SU-DHL-6 (cell line): ENCODE results near the gene PRXL2B.

Experiments used
- H2AFZ ChIP-seq: fragments of 200-600 bp; sonication (generic); 2 replicates; pipeline ENCODE4 v1.6.1; 2014; ENCODE audit warnings: low read depth, mild to moderate bottlenecking, moderate library complexity, mixed read lengths, antibody characterized with exemption, low read length; ENCODE audit not compliant: severe bottlenecking
- H3F3A ChIP-seq: fragments of 200-600 bp; shearing (Covaris generic); 2 replicates; pipeline ENCODE4 v1.6.0; 2016; ENCODE audit warnings: antibody characterized with exemption, mild to moderate bottlenecking; ENCODE audit not compliant: insufficient read depth
- H3K27ac ChIP-seq: fragments of 200-600 bp; sonication (generic); 2 replicates; pipeline ENCODE4 v1.5.1; 2016; ENCODE audit warnings: low read depth, mild to moderate bottlenecking, low read length, moderate library complexity, mixed read lengths
- H3K27me3 ChIP-seq: fragments of 200-600 bp; sonication (generic), shearing (Covaris generic); 2 replicates; pipeline ENCODE4 v1.6.0; 2014; ENCODE audit warnings: mild to moderate bottlenecking, low read length
- H3K36me3 ChIP-seq: fragments of 200-600 bp; sonication (generic); 2 replicates; pipeline ENCODE4 v1.6.1; 2014; ENCODE audit warnings: mild to moderate bottlenecking, low read length, mixed read lengths
- H3K4me2 ChIP-seq: fragments of 300-600, 200-600 bp; shearing (Covaris generic), sonication (generic); 2 replicates; pipeline ENCODE4 v1.6.0; 2014; ENCODE audit warnings: low read length, low read depth, mild to moderate bottlenecking; ENCODE audit not compliant: poor library complexity, severe bottlenecking
- H3K4me3 ChIP-seq: fragments of 200-600 bp; sonication (generic); 2 replicates; pipeline ENCODE4 v1.5.1; 2014; ENCODE audit warnings: antibody characterized with exemption, low read length, mild to moderate bottlenecking, mixed read lengths; ENCODE audit not compliant: insufficient read depth, poor library complexity, severe bottlenecking
- H3K79me2 ChIP-seq: fragments of 200-600 bp; sonication (generic); 2 replicates; pipeline ENCODE4 v1.6.1; 2014; ENCODE audit warnings: mild to moderate bottlenecking, low read length, moderate library complexity; ENCODE audit not compliant: insufficient read depth
- H3K9ac ChIP-seq: fragments of 200-600 bp; sonication (generic); 2 replicates; pipeline ENCODE4 v1.7.0; 2014; ENCODE audit warnings: mild to moderate bottlenecking, low read length
- H3K9me2 ChIP-seq: fragments of 200-600 bp; sonication (generic); replicated peaks from 2 replicates; pipeline ENCODE4 v1.6.1; 2014; ENCODE audit warnings: low read length; ENCODE audit not compliant: insufficient read depth
- H3K9me3 ChIP-seq: fragments of 200-600 bp; sonication (generic); 2 replicates; pipeline ENCODE4 v1.6.1; 2014; ENCODE audit warnings: low read length, mixed read lengths; ENCODE audit not compliant: insufficient read depth
- H4K20me1 ChIP-seq: fragments of 200-600 bp; sonication (generic); 2 replicates; pipeline ENCODE4 v1.6.1; 2014; ENCODE audit warnings: low read depth, mild to moderate bottlenecking, antibody characterized with exemption, low read length, moderate library complexity, mixed read lengths
- EZH2phosphoT487 ChIP-seq: fragments of 200-600 bp; sonication (generic), shearing (Covaris generic); conservative IDR thresholded peaks from 2 replicates; pipeline ENCODE4 v1.6.1; 2018; ENCODE audit warnings: mild to moderate bottlenecking, antibody characterized with exemption, low read length, moderate library complexity, mixed read lengths
- TF ChIP-seq, protein P1 (sequence below): fragments of 200-600 bp; sonication (generic); IDR thresholded peaks from one replicate; pipeline ENCODE4 v1.5.1; 2017; ENCODE audit warnings: antibody characterized with exemption, mild to moderate bottlenecking, low read length, moderate library complexity; ENCODE audit not compliant: insufficient read depth, poor library complexity, severe bottlenecking

PRXL2B gene

DNA sequence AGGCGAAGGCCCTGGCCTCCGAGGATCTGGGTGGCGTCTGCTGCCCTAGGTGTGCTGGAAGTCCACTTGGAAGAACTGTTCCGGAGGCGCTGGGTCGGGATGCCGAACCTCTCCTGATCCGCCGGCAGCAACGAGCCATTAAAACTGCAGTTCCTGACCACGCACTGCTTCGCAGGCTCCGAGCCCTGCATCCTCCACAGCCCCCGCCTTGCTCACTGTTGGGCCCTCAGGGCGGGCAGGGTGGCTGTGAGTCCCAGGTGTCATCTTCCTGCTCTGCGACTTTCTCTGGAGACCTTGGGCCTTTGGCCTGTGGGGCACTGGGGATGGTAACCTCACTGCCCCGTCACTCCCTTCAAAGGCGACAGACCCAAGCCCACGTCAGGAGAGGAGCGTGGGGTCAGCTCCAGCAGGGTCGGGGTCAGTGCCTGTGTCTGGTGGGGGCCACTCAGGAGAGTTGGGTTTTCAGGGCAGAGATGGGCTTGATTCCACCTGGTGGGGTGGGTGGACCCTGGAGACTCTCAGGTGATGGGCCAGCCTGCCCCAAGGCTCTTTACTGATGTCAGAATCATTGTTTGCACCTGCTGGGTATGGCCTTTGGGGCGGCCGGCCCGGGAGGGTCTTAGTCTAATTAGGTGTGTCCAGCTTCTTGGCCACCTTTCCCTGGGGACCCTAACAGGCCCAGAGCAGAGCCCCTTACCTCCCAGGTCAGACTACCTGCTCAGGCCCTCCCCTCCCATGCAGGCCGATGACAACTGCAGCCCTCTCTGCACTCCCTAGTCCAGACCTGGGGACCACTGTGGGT, 3.1 kb downstream of the PRXL2B start:
- Histone ChIP-seq H3F3A (0 out of 2 replicates have a peak, but pooled peaks cover 3% of the 10 kb centered on the region), H3K27me3 (no peaks in the 10 kb centered on the region), H3K4me3 (no peak overlapping the region), H2AFZ (no peak overlapping the region), H3K9me3 (no peaks in the 10 kb centered on the region), H3K9ac (no peak overlapping the region), H3K79me2 (no peaks in the 10 kb centered on the region), H4K20me1 (no peaks in the 10 kb centered on the region), H3K27ac (no peak overlapping the region), H3K4me2 (no peak overlapping the region), H3K36me3 (no peaks in the 10 kb centered on the region), H3K9me2 (no peaks in the 10 kb centered on the region)
- TF ChIP-seq, protein P1, sequence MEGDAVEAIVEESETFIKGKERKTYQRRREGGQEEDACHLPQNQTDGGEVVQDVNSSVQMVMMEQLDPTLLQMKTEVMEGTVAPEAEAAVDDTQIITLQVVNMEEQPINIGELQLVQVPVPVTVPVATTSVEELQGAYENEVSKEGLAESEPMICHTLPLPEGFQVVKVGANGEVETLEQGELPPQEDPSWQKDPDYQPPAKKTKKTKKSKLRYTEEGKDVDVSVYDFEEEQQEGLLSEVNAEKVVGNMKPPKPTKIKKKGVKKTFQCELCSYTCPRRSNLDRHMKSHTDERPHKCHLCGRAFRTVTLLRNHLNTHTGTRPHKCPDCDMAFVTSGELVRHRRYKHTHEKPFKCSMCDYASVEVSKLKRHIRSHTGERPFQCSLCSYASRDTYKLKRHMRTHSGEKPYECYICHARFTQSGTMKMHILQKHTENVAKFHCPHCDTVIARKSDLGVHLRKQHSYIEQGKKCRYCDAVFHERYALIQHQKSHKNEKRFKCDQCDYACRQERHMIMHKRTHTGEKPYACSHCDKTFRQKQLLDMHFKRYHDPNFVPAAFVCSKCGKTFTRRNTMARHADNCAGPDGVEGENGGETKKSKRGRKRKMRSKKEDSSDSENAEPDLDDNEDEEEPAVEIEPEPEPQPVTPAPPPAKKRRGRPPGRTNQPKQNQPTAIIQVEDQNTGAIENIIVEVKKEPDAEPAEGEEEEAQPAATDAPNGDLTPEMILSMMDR = no peak
- TF ChIP-seq EZH2phosphoT487 = no peak

DNA sequence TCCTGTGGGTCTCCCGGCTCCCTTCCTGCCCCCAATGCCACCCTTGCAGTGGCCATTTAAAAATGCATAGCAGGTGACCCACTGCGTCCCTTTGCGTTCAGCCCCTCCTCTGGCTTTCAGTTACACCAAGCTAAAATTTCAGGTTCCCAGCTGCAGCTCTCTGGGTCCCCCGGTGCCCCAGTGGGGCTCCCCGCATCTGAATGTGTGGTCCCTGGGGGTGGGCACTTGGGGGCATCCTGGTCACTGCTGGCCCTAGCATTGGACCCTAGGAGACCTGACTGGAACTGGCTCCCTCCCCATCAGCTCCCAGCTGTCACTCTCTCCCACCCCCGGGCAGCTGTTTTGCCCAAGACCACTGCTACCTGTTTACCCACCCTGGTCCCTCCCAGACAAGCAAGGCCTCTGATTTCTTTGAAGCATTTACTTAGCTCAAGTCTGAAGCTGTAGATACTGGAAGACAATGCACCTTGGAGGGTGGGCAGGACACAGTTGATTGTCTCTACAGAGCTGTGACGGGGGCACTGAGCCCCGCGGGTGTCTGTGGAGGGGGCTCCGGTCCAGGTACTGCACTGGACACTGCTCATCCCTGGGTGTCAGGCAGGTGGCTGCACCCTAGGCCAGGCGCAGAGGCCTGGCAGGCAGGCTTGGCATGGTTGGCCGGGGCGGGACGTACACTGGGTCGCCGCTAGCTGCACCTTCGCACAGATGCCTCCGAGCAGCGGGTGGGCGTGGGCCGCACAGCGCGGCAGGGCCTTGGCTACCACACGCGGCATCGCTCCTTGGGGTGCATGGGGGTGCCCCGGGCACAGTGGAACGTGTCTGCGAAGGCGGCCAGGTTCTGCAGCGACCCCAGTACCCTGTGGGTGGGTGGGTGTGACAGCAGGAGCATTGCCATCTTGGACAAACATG, 3.9 kb downstream of the PRXL2B start:
- Histone ChIP-seq H3K9ac (no peak overlapping the region), H3K79me2 (no peaks in the 10 kb centered on the region), H3F3A (no peaks in the 10 kb centered on the region), H3K4me3 (no peak overlapping the region), H4K20me1 (no peaks in the 10 kb centered on the region), H3K4me2 (no peak overlapping the region), H3K27ac (no peak overlapping the region), H3K27me3 (no peaks in the 10 kb centered on the region), H3K9me3 (no peaks in the 10 kb centered on the region), H3K36me3 (no peaks in the 10 kb centered on the region), H3K9me2 (no peaks in the 10 kb centered on the region), H2AFZ (no peak overlapping the region)
- TF ChIP-seq, protein P1 = no peak
- no peak for TF ChIP-seq EZH2phosphoT487

GRCh38 chr1:2591233-2591580, 4.6 kb downstream of the PRXL2B start:
- no peaks in the 10 kb centered on the region for H3F3A ChIP-seq
- no peak overlapping the region for H3K4me2 ChIP-seq
- TF ChIP-seq, protein P1 = no peak
- TF ChIP-seq EZH2phosphoT487 = no peak
- H2AFZ ChIP-seq = no peak overlapping the region
- no peak overlapping the region for H3K9ac ChIP-seq
- no peaks in the 10 kb centered on the region for H3K9me2 ChIP-seq
- no peaks in the 10 kb centered on the region for H3K27me3 ChIP-seq
- no peaks in the 10 kb centered on the region for H3K36me3 ChIP-seq
- no peaks in the 10 kb centered on the region for H3K9me3 ChIP-seq
- H3K27ac ChIP-seq = no peak overlapping the region
- no peaks in the 10 kb centered on the region for H3K79me2 ChIP-seq
- no peak overlapping the region for H3K4me3 ChIP-seq
- H4K20me1 ChIP-seq = no peaks in the 10 kb centered on the region
